ENCODE data around the gene ACTR3C.
"Not testable (repeated sequence)": the region's sequence is repeated elsewhere in the genome, so short reads cannot be mapped to it uniquely, and the experiment has no call there.

GRCh38 chr7:150306377-150306776 is 17.0 kb downstream of the ACTR3C start:
- TF ChIP-seq CTCF, POLR2A (IDR thresholded peaks at IDR 0.05): not testable (repeated sequence)
